ENCODE results near the gene THADA.

Gene THADA

GRCh38 chr2:43273529-43273928, 322.3 kb downstream of the THADA start:
- TF ChIP-seq POLR2AphosphoS5 (IDR thresholded peaks at IDR 0.05; ENCODE audit: low read depth, low read length): no peak
- no peak for TF ChIP-seq FOXP2 (optimal IDR thresholded peaks at IDR 0.05; ENCODE audit: borderline replicate concordance, extremely low read depth, extremely low read length, insufficient read depth)
- no peak for TF ChIP-seq SIN3A (IDR thresholded peaks at IDR 0.05; ENCODE audit: borderline replicate concordance, insufficient read depth, low read length)
- TF ChIP-seq REST (IDR thresholded peaks at IDR 0.05; ENCODE audit: insufficient read depth in 1 of 2, low read depth in 2 of 2, low read length in 2 of 2): no peak
- no peak for TF ChIP-seq TAF1 (IDR thresholded peaks at IDR 0.05; ENCODE audit: borderline replicate concordance, insufficient read depth, low read length)

- no peak for TF ChIP-seq SIN3A (IDR thresholded peaks at IDR 0.05; ENCODE audit: borderline replicate concordance, insufficient read depth, low read length)
- TF ChIP-seq TAF1 (IDR thresholded peaks at IDR 0.05; ENCODE audit: borderline replicate concordance, insufficient read depth, low read length): no peak
- TF ChIP-seq POLR2AphosphoS5 (IDR thresholded peaks at IDR 0.05; ENCODE audit: low read depth, low read length): no peak
- TF ChIP-seq FOXP2 (optimal IDR thresholded peaks at IDR 0.05; ENCODE audit: borderline replicate concordance, extremely low read depth, extremely low read length, insufficient read depth): no peak
- TF ChIP-seq REST (IDR thresholded peaks at IDR 0.05; ENCODE audit: insufficient read depth in 1 of 2, low read depth in 2 of 2, low read length in 2 of 2): no peak
Observed at GRCh38 chr2:43270930-43271615, 324.8 kb downstream of the THADA start.

GRCh38 chr2:43270461-43270860, 325.4 kb downstream of the THADA start:
- TF ChIP-seq POLR2AphosphoS5 (IDR thresholded peaks at IDR 0.05; ENCODE audit: low read depth, low read length) (no peak), REST (IDR thresholded peaks at IDR 0.05; ENCODE audit: insufficient read depth in 1 of 2, low read depth in 2 of 2, low read length in 2 of 2) (no peak), FOXP2 (optimal IDR thresholded peaks at IDR 0.05; ENCODE audit: borderline replicate concordance, extremely low read depth, extremely low read length, insufficient read depth) (no peak), TAF1 (IDR thresholded peaks at IDR 0.05; ENCODE audit: borderline replicate concordance, insufficient read depth, low read length) (no peak), SIN3A (IDR thresholded peaks at IDR 0.05; ENCODE audit: borderline replicate concordance, insufficient read depth, low read length) (no peak)

GRCh38 chr2:43269706-43270105, 326.1 kb downstream of the THADA start:
- TF ChIP-seq FOXP2 (optimal IDR thresholded peaks at IDR 0.05; ENCODE audit: borderline replicate concordance, extremely low read depth, extremely low read length, insufficient read depth) (no peak), POLR2AphosphoS5 (IDR thresholded peaks at IDR 0.05; ENCODE audit: low read depth, low read length) (no peak), SIN3A (IDR thresholded peaks at IDR 0.05; ENCODE audit: borderline replicate concordance, insufficient read depth, low read length) (no peak), TAF1 (IDR thresholded peaks at IDR 0.05; ENCODE audit: borderline replicate concordance, insufficient read depth, low read length) (no peak), REST (IDR thresholded peaks at IDR 0.05; ENCODE audit: insufficient read depth in 1 of 2, low read depth in 2 of 2, low read length in 2 of 2) (no peak)
